NCI-H748 (cell line): ENCODE data around the gene TAGAP.
A peak's percentile ranks its signal among the peaks of the same experiment; 100 is the strongest.

ENCODE experiments used
- DNase-seq: peaks from one replicate; lab custom pipeline; 2025; ENCODE audit not compliant: unreplicated experiment; lab: John Stamatoyannopoulos, UW

TAGAP gene, protein sequence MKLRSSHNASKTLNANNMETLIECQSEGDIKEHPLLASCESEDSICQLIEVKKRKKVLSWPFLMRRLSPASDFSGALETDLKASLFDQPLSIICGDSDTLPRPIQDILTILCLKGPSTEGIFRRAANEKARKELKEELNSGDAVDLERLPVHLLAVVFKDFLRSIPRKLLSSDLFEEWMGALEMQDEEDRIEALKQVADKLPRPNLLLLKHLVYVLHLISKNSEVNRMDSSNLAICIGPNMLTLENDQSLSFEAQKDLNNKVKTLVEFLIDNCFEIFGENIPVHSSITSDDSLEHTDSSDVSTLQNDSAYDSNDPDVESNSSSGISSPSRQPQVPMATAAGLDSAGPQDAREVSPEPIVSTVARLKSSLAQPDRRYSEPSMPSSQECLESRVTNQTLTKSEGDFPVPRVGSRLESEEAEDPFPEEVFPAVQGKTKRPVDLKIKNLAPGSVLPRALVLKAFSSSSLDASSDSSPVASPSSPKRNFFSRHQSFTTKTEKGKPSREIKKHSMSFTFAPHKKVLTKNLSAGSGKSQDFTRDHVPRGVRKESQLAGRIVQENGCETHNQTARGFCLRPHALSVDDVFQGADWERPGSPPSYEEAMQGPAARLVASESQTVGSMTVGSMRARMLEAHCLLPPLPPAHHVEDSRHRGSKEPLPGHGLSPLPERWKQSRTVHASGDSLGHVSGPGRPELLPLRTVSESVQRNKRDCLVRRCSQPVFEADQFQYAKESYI

DNA sequence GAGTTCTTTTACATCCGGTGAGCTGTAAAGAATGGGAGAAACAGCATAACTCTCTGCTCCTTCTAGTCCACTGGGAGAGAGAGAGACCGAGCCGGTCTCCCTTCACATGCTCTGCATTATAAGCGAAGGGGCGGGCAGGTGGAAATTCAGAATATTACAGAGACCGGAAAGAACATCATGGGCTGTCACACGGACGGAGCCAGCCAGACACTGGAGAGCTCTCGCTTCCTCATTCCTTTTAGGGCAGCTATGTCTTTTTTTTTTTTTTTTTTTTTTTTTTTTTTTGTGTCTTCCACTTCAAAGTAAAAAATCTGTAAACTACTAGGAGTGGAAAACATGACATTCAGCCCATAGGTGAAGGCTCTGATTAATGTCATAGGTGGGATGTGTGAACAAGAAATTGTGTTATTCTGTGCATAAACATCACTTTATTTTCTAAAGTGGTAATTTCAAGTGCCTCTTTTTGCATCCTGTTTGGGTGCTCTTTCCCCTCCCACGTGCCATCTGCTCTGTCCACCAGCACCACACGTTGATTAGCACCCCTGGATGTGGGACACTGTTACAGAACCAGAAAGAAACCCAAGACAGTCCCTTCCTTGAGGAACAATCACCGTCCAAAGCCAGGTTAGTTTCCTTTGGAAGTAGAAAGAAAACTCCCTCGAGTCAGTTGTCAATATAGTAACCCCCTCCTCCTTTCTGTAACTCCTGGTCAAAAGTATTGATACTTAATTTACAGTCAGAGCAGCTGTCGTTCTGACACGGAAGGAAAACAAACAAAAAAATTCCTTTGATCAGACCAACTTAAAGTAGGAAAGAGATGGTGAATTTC is at the start of gene TAGAP:
Gene TAGAP, minus strand, starts transcription at position 93 of the 829 bp plus-strand sequence. CDS start 845 bp downstream, outside the sequence.
- DNase-seq: no peak

GRCh38 chr6:159093609-159094443 is 49.0 kb upstream of the TAGAP start:
- DNase-seq: no peak

- no peak for DNase-seq
Measured at GRCh38 chr6:159092631-159093030, 47.8 kb upstream of the TAGAP start.

GRCh38 chr6:159090530-159091480 is 46.0 kb upstream of the TAGAP start:
- DNase-seq: no peak

- DNase-seq: no peak
Measured at GRCh38 chr6:159089909-159090308, 45.1 kb upstream of the TAGAP start.

GRCh38 chr6:159089443-159089842 is 44.7 kb upstream of the TAGAP start:
- no peak for DNase-seq

DNA sequence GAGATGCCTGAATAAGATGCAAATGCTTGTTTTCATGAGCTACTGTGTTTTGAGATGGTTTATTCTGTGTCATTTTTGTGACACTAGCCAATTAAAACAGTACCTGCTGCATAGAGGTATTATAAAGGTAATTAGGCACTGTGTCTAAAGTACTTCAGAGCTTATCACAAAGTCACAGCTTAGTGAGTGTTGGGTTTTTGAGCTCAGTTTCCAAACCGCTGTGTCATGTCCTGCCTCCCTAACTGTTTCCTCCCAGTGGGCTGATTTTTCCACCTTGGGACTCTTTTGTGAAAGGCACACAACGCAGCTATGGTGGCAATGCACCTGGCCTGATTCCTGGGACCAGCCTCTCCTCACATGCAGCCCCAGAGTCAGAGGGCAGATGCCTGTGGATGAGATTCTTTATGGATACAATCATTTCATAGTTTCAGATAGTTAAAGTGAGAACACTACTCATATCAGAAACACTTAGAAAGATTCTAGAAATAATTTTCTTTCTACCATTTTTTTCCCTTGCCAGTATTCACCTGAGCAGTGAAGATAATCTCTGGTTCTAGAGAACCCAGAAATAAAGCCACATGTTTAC is 41.3 kb upstream of the TAGAP start:
- no peak for DNase-seq

DNA sequence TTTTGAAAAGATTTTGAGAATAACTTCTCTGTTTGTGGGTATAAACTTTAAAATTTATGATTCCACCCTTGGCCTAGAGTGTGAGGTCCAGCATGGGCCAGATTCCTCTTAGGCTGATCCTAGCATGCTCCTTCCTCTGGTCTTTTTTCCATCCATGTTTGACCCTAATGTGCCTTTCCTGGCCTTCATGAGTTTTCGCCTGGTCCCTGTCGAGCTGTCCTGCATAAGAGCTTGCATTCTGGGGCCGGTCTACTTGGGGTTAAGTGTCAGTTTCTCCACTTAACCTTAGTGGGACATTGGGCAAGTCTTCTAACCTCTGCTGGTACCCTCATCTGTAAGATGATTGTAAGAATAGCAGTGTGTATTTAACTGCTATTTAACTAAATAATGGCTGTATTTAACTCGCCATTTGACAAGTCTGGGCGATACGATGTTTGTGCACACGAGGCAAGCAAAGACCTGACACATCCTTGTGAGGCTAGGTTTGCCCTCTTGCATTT is 40.7 kb upstream of the TAGAP start:
- peak; percentile 47 for DNase-seq

DNA sequence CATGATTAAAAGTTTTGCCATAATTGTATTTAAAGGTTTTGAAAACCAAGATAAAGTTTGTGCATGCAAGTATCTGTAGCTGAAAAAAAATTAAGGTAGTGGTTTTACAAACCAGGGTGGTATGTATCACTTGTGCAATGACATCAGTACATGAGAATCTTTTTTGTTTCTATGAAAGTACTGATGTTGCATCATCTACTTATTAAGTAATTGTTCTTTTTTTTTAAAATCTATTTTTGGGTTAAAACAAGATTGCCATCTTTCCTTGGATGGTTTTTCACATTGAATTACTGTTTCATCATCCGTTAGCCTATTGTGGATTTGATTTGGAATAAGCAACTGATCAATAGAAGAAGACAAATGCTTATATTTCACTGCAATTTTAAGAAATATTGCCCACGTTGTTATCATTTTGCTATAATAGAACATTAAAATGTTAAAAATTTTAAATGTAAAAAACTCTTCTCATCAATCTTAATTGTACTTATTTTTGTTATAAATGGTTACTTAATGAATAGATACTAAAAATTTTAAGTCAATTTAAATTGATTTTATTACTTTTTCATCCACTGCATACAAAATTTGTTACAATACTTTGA is 39.8 kb upstream of the TAGAP start:
- DNase-seq: no peak

DNA sequence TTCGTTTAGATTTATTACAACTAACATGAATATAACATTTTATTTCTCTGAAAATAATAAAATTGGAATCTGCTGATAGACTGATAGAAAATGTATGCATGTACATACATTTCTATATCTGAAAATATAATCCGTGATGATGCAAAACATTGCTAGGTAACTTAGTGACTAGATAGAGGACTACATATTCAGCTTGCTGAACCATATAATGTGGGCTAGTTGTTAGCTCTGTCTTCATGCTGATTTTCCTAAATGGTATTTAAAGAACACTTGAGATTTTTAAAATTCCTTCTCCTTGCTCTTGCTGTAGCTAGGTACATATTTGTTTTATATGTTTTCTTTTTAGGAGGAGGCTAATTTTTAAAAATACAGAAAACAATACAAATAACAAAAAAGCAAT is 38.4 kb upstream of the TAGAP start:
- no peak for DNase-seq

- DNase-seq: no peak
Measured at GRCh38 chr6:159082039-159082815, 37.4 kb upstream of the TAGAP start.

DNA sequence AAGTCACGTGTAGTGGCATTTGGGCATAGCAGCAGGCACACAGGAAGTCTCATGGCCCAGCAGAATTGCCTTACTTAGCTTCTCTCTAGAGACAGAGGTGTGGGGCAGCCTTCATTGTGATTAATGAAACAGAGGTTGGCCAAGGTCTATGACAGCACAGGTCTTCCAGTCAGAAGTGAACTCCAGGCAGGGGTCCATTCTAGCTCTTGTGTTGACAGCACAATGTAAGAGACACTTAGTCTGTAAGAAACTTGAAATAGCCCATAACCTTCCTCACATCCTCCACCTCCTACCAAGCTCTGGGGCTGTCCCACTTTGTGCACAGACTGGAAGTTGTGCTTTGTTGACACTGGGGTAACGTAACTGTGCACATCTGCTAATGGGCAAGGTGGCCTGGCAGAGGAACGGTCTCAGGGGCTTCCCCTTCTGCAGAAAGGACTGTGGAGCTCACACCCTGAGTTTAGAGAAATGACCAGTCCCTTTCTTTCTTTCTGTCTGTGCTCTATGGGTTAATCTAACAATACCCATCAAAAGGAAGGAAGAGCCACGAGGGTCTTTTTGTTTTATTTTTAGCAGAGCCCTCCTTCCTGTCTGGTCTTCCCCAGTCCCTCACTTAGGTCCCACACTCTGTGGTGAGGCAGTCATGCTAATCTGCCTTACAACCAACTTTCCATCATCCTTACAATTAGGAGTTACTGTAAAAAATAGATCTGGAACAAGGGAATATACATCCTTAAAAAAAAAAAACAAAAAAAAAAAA is 35.6 kb upstream of the TAGAP start:
- no peak for DNase-seq

GRCh38 chr6:159079367-159079766 is 34.6 kb upstream of the TAGAP start:
- no peak for DNase-seq

DNA sequence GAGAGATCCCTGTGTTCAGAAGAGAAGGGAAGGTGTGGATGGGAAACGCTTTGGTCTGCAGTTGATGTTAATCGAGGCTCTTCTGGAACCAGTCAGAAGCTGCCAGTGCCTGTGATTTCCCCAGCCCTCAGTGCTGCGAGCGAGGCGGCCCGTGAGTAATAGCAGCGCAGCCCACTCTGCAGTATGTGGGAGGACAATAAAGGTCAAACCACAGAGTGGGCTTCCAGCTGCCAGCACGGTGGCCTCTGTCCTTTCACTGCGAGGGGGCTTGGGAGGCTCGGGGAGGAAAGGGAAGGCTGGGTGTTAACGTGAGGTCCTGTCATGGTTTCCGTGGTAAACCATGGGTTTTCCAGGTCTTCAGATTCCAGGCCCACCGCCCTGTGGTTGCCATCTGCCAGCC is 32.3 kb upstream of the TAGAP start:
- DNase-seq: no peak

GRCh38 chr6:159075506-159076228 is 30.9 kb upstream of the TAGAP start:
- DNase-seq: no peak

DNA sequence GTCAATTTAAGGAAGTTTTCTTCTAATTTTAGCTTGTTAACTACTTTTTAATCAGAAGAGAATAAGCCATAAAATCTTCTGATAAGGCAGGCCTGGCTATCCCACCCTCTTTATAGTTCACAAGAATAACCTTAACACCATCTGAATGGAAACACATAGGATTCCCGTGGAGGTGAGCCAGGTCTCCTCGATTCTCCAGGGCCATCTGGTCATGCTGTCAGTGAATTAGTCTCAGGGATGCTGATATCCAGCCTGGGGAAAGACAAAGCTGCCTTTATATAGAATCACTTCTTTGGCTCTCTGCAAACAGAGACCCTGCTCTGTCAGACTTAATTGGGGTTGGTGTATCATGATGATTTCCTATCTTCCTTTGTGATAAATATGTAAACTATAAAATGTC is 30.1 kb upstream of the TAGAP start:
- peak; percentile 10 for DNase-seq
